Activated T-helper 17 cell treated with anti-CD3 and anti-CD28 coated beads, Interleukin-2, amount 50 U/mL, for 72 hours (primary cell): ENCODE data around the gene TMEM14A. TPM values are rescaled to one million over a fixed set of nuclear protein-coding genes. Genes with fewer than 3 reads are reported as not detected.

Experiments used
- ATAC-seq: fragments of 150-1000 bp; cut with Tn5 transposase; replicated peaks from 2 replicates; pipeline ENCODE4 v1.10.0; 2021; ENCODE audit warnings: mild to moderate bottlenecking, moderate library complexity
- H3K27ac Mint-ChIP-seq: one replicate; pipeline ENCODE4 v1.8.0; 2022; ENCODE audit warnings: mixed read lengths
- H3K27me3 Mint-ChIP-seq: one replicate; pipeline ENCODE4 v1.8.0; 2022; ENCODE audit warnings: mixed read lengths
- H3K36me3 Mint-ChIP-seq: one replicate; pipeline ENCODE4 v1.8.0; 2022; ENCODE audit warnings: low read depth, mild to moderate bottlenecking, mixed read lengths
- H3K4me1 Mint-ChIP-seq: one replicate; pipeline ENCODE4 v1.8.0; 2022; ENCODE audit warnings: mixed read lengths
- H3K4me3 Mint-ChIP-seq: one replicate; pipeline ENCODE4 v1.8.0; 2022; ENCODE audit warnings: mild to moderate bottlenecking, mixed read lengths
- H3K9me3 Mint-ChIP-seq: one replicate; pipeline ENCODE4 v1.8.0; 2022; ENCODE audit warnings: mixed read lengths
- total RNA-seq, 2 donors: library from RNA; stranded (reverse); gene quantifications; one replicate each; pipeline ENCODE4 v1.2.3, GENCODE V29; 2022

Gene TMEM14A, protein sequence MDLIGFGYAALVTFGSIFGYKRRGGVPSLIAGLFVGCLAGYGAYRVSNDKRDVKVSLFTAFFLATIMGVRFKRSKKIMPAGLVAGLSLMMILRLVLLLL
- total RNA-seq, result 10 to 100 TPM; 14.1 to 20.3 TPM

DNA sequence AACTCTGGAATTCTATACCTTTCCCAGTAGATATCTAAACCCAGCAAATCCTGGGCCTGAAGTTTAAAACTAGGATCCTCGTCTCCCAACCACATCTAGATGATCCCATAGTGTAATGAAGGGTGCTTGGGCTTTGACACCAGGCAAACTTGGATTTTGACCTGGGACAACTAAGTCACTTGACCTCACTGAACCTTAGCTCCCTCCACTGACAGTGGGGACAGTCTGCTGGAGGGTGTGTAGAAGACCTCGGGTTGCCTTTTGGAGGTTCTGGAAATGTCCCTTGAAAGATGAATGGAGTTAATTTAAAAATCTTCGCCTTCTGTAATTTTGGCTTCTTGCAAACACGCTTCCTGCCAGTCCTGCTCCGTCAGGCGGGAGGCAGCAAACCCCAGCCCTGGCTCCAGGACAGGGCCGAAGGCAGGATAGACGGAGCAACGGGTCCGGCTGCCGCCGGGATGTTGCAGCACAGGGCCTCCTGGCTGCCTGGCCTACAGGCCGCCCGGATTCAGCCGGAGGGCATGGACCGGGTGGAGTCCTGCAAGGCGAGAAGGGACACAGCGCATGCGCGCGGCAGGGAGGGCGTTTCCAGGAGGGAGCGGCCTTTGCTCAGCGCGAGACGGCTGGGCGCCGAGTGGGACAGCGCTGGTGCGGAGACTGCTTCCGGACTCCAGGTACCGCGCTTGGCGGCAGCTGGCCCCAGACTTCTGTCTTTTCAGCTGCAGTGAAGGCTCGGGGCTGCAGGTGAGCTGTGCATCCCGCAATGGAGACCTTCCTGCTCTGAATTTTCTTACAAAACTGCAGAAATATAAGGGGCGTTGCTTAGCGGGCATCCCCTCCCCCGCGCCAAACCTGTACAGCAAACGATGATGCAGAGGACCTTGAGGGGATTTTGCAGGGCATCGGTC, at the start of gene TMEM14A:
TMEM14A (plus strand) TSS at position 612 of the 908 bp plus-strand sequence. CDS start 5,990 bp downstream, outside the sequence.
- peaks cover 23% of the 10 kb centered on the region for H3K4me1 Mint-ChIP-seq

GRCh38 chr6:52621631-52622030, 49.3 kb upstream of the TMEM14A start:
- Mint-ChIP-seq H3K4me1 (no peaks in the 10 kb centered on the region), H3K9me3 (no peaks in the 10 kb centered on the region), H3K27ac (no peak overlapping the region), H3K36me3 (no peaks in the 10 kb centered on the region), H3K4me3 (no peak overlapping the region), H3K27me3 (peaks cover 14% of the 10 kb centered on the region)
- no peak for ATAC-seq

More for the DNA sequence above, at the start of gene TMEM14A:
- peaks cover 4% of the 10 kb centered on the region for H3K36me3 Mint-ChIP-seq
- peak within 1 kb of the TSS; percentile 89 for H3K27ac Mint-ChIP-seq
- no peaks in the 10 kb centered on the region for H3K9me3 Mint-ChIP-seq
- H3K4me3 Mint-ChIP-seq, result peak within 1 kb of the TSS; percentile 89
- ATAC-seq, result peak; percentile 98
- H3K27me3 Mint-ChIP-seq, result no peaks in the 10 kb centered on the region

- H3K4me3 Mint-ChIP-seq, result no peak overlapping the region
- no peak for ATAC-seq
- H3K9me3 Mint-ChIP-seq, result no peaks in the 10 kb centered on the region
- H3K27me3 Mint-ChIP-seq, result peaks cover 11% of the 10 kb centered on the region
- no peaks in the 10 kb centered on the region for H3K4me1 Mint-ChIP-seq
- no peaks in the 10 kb centered on the region for H3K36me3 Mint-ChIP-seq
- H3K27ac Mint-ChIP-seq, result no peak overlapping the region
Observed at GRCh38 chr6:52622810-52623209, 48.1 kb upstream of the TMEM14A start.

DNA sequence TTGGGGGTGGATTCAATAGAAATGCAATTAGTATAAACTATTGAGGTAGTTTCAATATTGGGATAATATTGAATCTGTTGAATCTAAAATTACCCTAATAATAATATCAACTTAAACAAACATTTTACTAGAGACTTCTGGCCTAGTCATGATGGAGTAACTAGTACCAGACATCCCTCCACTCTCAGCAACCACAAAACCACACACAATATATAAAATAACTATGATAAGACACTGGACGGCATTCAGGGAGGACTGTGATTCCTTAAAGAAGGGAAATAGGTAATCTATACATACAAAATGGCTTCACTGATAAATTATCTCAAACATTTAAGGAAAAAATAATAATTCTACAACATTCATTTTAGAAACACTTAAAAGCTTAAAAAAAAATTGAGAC, 38.9 kb upstream of the TMEM14A start:
- no peak for ATAC-seq
- Mint-ChIP-seq H3K4me1 (peaks cover 10% of the 10 kb centered on the region), H3K27me3 (peaks cover 7% of the 10 kb centered on the region), H3K4me3 (no peak overlapping the region), H3K9me3 (no peaks in the 10 kb centered on the region), H3K36me3 (no peaks in the 10 kb centered on the region), H3K27ac (no peak overlapping the region)

- Mint-ChIP-seq H3K4me1 (peaks cover 10% of the 10 kb centered on the region), H3K27me3 (peaks cover 7% of the 10 kb centered on the region), H3K36me3 (no peaks in the 10 kb centered on the region), H3K27ac (no peak overlapping the region), H3K9me3 (no peaks in the 10 kb centered on the region), H3K4me3 (no peak overlapping the region)
- ATAC-seq, result no peak
Observed at GRCh38 chr6:52634211-52634610, 36.7 kb upstream of the TMEM14A start.

DNA sequence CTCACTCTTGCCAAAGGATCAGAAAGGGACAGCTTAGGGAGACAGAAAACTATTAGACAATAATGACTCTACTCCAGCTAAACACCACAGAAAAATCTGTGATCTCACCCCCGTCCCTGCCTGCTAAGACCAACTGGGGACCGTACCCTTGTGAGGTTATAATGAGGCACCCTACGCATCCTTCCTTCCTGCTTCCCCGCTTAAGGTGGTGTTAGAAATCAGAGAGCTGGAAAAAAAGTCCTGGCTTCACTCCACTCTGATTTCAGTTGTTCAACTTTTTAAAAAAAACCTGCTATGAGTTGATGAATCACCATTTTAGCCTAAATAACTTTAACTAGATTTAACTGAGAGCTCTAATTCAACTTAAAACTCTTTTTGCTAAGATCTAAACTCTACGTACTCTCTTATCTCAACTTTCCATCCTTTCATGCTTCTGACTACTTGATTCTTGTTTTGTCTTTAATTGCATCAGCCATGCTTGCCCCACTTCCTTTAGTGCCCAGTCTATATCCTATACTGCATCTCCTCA, 35.8 kb upstream of the TMEM14A start:
- Mint-ChIP-seq H3K27me3 (peaks cover 13% of the 10 kb centered on the region), H3K9me3 (no peaks in the 10 kb centered on the region), H3K4me1 (peaks cover 10% of the 10 kb centered on the region), H3K36me3 (no peaks in the 10 kb centered on the region), H3K27ac (peak overlapping the region; percentile 23), H3K4me3 (peak overlapping the region; percentile 32)
- peak; percentile 85 for ATAC-seq

- no peak for ATAC-seq
- Mint-ChIP-seq H3K27ac (no peak overlapping the region), H3K9me3 (no peaks in the 10 kb centered on the region), H3K36me3 (no peaks in the 10 kb centered on the region), H3K4me1 (peaks cover 10% of the 10 kb centered on the region), H3K27me3 (peaks cover 20% of the 10 kb centered on the region), H3K4me3 (no peak overlapping the region)
Observed at GRCh38 chr6:52636830-52637229, 34.1 kb upstream of the TMEM14A start.

DNA sequence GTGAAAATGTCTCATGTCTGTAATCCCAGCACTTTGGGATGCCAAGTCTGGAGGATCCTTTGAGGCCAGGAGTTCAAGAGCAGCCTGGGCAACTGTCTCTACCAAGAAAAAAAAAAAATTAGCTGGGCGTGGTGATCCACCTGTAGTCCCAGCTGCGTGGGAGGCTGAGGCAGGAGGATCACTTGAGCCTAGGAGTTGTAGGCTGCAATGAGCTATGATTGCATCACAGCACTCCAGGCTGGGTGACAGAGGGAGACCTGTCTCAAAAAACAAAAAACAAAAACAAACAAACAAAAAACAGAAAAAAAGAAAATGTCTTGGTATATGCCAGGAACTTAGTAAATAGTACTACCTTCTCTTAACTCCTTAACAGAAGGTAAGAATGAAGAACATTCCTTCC, 31.4 kb upstream of the TMEM14A start:
- H3K4me3 Mint-ChIP-seq, result no peak overlapping the region
- peaks cover 20% of the 10 kb centered on the region for H3K27me3 Mint-ChIP-seq
- no peaks in the 10 kb centered on the region for H3K36me3 Mint-ChIP-seq
- ATAC-seq, result no peak
- no peaks in the 10 kb centered on the region for H3K9me3 Mint-ChIP-seq
- peaks cover 10% of the 10 kb centered on the region for H3K4me1 Mint-ChIP-seq
- peak overlapping the region; percentile 16 for H3K27ac Mint-ChIP-seq

DNA sequence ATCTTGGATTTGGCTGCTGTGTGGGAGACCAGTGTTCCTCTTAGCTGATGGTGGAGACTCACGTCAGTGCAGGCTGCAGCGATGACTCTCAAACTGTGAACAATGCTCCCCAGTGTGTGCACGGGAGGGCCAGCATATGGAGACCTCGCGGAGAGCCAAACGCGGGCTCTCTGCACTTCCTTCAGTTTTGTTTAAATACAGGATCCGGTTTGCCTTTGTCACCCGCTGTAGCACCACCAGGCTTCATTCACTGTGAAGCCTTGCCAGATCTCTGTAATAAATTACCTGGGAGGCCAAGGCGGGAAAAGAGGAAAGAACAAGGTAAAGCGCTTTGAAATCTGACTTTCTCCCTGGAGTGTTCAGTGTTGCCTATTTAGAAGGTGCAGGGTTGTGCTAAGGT, 30.7 kb upstream of the TMEM14A start:
- peak overlapping the region; percentile 16 for H3K27ac Mint-ChIP-seq
- H3K9me3 Mint-ChIP-seq, result no peaks in the 10 kb centered on the region
- peaks cover 4% of the 10 kb centered on the region for H3K4me1 Mint-ChIP-seq
- ATAC-seq, result no peak
- peaks cover 21% of the 10 kb centered on the region for H3K27me3 Mint-ChIP-seq
- no peaks in the 10 kb centered on the region for H3K36me3 Mint-ChIP-seq
- H3K4me3 Mint-ChIP-seq, result no peak overlapping the region

DNA sequence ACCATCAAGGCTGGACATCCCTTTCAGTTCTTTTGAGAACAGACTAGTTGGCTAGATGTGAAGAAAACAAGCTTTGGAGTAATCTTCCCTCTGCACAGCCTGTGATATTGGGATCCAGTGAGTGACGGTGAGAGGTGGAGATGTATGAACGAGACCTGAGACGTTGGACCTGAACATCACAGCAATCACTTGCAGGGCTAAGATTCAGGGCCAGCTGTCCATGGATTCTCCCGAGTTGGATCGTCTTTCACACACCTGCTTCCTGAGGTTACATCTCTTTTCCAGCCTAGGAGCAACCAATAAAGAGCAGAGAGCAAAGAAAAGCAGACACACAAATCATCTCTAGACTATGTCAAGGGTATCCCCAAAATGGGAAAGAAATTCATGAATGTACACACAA, 30.0 kb upstream of the TMEM14A start:
- H3K27ac Mint-ChIP-seq, result no peak overlapping the region
- no peak overlapping the region for H3K4me3 Mint-ChIP-seq
- no peaks in the 10 kb centered on the region for H3K36me3 Mint-ChIP-seq
- no peaks in the 10 kb centered on the region for H3K4me1 Mint-ChIP-seq
- H3K9me3 Mint-ChIP-seq, result no peaks in the 10 kb centered on the region
- ATAC-seq, result no peak
- peaks cover 25% of the 10 kb centered on the region for H3K27me3 Mint-ChIP-seq

DNA sequence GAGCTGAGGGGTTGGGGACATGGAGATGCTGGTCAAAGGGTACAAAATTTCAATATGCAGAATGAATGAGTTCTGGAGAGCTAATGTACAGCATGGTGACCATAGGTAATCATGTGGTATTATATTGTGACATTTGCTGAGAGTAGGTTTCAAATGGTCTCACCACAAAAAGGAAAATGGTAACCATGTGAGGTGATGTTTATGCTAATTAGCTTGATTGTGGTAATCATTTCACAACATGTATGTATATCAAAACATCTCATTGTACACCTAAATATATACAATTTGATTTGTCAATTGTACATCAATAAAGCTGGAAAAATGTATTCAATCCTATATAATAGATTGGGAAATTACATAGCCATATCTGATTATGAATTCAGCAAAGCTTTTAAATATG, 29.5 kb upstream of the TMEM14A start:
- no peaks in the 10 kb centered on the region for H3K9me3 Mint-ChIP-seq
- no peak overlapping the region for H3K4me3 Mint-ChIP-seq
- ATAC-seq, result no peak
- no peaks in the 10 kb centered on the region for H3K4me1 Mint-ChIP-seq
- peaks cover 28% of the 10 kb centered on the region for H3K27me3 Mint-ChIP-seq
- H3K36me3 Mint-ChIP-seq, result no peaks in the 10 kb centered on the region
- H3K27ac Mint-ChIP-seq, result no peak overlapping the region

- peaks cover 28% of the 10 kb centered on the region for H3K27me3 Mint-ChIP-seq
- no peaks in the 10 kb centered on the region for H3K36me3 Mint-ChIP-seq
- H3K4me3 Mint-ChIP-seq, result no peak overlapping the region
- H3K9me3 Mint-ChIP-seq, result no peaks in the 10 kb centered on the region
- H3K4me1 Mint-ChIP-seq, result no peaks in the 10 kb centered on the region
- H3K27ac Mint-ChIP-seq, result no peak overlapping the region
- no peak for ATAC-seq
Observed at GRCh38 chr6:52641826-52642225, 29.1 kb upstream of the TMEM14A start.

DNA sequence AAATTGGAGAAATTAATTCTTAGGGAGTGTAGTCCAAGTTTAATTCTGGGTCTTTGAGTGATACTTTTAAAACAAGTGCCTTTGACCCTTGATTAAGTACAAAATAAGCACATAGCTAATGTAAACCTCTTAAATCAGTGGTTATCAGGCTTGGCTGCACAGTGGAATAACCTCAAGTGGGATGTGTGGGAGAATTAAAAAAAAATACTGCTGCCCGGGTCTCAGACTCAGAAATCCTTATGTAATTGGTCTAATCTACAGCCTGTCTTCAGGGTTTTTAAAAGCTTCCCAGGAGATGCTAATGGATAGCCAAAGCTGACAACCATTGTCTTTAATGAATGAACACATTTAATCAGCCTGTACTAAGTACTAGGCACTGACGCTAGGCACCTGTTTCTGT, 28.5 kb upstream of the TMEM14A start:
- Mint-ChIP-seq H3K4me1 (no peaks in the 10 kb centered on the region), H3K27ac (no peak overlapping the region), H3K36me3 (no peaks in the 10 kb centered on the region), H3K9me3 (no peaks in the 10 kb centered on the region), H3K4me3 (no peak overlapping the region), H3K27me3 (peaks cover 33% of the 10 kb centered on the region)
- no peak for ATAC-seq

DNA sequence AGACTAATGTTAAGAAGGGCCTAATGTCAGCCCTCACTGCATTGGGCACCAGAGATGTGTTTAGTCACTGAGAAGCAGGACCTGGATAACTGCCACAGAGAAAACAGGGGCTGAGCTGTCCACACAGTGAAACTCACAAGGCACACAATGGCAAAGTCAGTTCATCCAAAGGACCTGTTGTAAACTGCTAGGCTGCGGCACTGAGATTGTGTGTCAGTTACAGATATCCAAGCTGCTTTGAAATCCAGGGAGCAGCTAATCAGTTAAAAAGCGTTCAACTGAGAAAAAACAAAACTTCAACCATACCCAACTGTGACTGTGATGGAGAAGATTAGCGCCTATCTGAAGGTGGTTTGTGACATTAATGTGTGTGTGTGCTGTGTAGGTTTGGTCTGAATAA, 27.8 kb upstream of the TMEM14A start:
- Mint-ChIP-seq H3K27ac (no peak overlapping the region), H3K9me3 (no peaks in the 10 kb centered on the region), H3K36me3 (no peaks in the 10 kb centered on the region), H3K27me3 (peaks cover 34% of the 10 kb centered on the region), H3K4me3 (no peak overlapping the region), H3K4me1 (no peaks in the 10 kb centered on the region)
- ATAC-seq, result no peak

DNA sequence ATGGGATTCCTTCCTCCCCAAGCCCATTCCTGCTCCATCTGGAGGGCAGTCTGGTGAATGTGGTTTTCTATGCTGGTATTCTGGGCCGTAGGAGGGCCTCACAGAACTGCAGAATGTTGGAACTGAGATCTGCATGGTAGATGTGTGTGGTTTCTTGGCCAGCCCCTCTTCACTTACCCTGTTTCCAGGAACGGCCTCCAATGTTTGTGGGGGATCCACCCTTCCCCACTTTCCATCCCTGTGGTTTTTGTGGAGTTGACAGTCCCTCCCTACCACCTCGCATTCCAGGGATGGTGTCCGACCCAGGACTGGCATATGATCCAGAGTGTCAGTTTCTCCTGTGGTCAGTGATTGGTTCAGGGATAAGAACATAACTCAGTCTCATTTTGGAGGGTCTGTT, 26.7 kb upstream of the TMEM14A start:
- Mint-ChIP-seq H3K4me3 (no peak overlapping the region), H3K27ac (no peak overlapping the region), H3K9me3 (no peaks in the 10 kb centered on the region), H3K4me1 (no peaks in the 10 kb centered on the region), H3K36me3 (no peaks in the 10 kb centered on the region), H3K27me3 (peaks cover 40% of the 10 kb centered on the region)
- ATAC-seq, result no peak
